NCI-H2107 (cell line): ENCODE data around the gene ZNF430.
"Not testable (repeated sequence)": the region's sequence is repeated elsewhere in the genome, so short reads cannot be mapped to it uniquely, and the experiment has no call there.

Experiments
- DNase-seq: peaks from one replicate; lab custom pipeline; 2025; lab: John Stamatoyannopoulos, UW

Gene ZNF430

GRCh38 chr19:21020298-21021227 is at the start of gene ZNF430:
ZNF430 (plus strand) TSS chr19:21020657; CDS start chr19:21020801, 144 bp downstream.
- peak; percentile 91 for DNase-seq

- DNase-seq, result not testable (repeated sequence)
These were observed 27.7 kb upstream of the ZNF430 start for GRCh38 chr19:20992788-20993187.

GRCh38 chr19:20999731-21000352 is 20.6 kb upstream of the ZNF430 start:
- DNase-seq, result peak; percentile 93

GRCh38 chr19:21021238-21021637 is 781 bp downstream of the ZNF430 start:
- DNase-seq, result not testable (repeated sequence)

- no peak for DNase-seq
These were observed 2.5 kb downstream of the ZNF430 start for GRCh38 chr19:21022996-21023395.

GRCh38 chr19:21023901-21024300 is 3.4 kb downstream of the ZNF430 start:
- DNase-seq, result no peak

- no peak for DNase-seq
These were observed 8.5 kb downstream of the ZNF430 start for GRCh38 chr19:21028969-21029268.

- no peak for DNase-seq
These were observed 24.6 kb downstream of the ZNF430 start for GRCh38 chr19:21045028-21045427.

GRCh38 chr19:21046489-21046888 is 26.0 kb downstream of the ZNF430 start:
- no peak for DNase-seq

- no peak for DNase-seq
These were observed 27.3 kb downstream of the ZNF430 start for GRCh38 chr19:21047716-21048115.

GRCh38 chr19:21052902-21053301 is 32.4 kb downstream of the ZNF430 start:
- no peak for DNase-seq

- DNase-seq, result no peak
These were observed 44.9 kb downstream of the ZNF430 start for GRCh38 chr19:21065336-21065735.

- peak; percentile 32 for DNase-seq
These were observed 61.8 kb downstream of the ZNF430 start, which contains the start of gene ZNF714 for GRCh38 chr19:21082011-21082975. ZNF714 (plus strand) TSS chr19:21082203; CDS start chr19:21098269, 16,066 bp downstream.

GRCh38 chr19:21084343-21084742 is 63.9 kb downstream of the ZNF430 start:
- DNase-seq, result no peak

- DNase-seq, result no peak
These were observed 67.4 kb downstream of the ZNF430 start for GRCh38 chr19:21087871-21088270.

- no peak for DNase-seq
These were observed 71.7 kb downstream of the ZNF430 start for GRCh38 chr19:21092109-21092508.

GRCh38 chr19:21094347-21095025 is 74.0 kb downstream of the ZNF430 start:
- DNase-seq, result no peak

GRCh38 chr19:21098291-21098690 is 77.8 kb downstream of the ZNF430 start:
- no peak for DNase-seq

- DNase-seq, result no peak
These were observed 81.2 kb downstream of the ZNF430 start for GRCh38 chr19:21101521-21102242.

- DNase-seq, result no peak
These were observed 88.7 kb downstream of the ZNF430 start for GRCh38 chr19:21109116-21109515.
